Nephron (organoid): ENCODE measurements around the gene SNIP1.
A peak's percentile ranks its signal among the peaks of the same experiment; 100 is the strongest.
"Not testable (repeated sequence)": the region's sequence is repeated elsewhere in the genome, so short reads cannot be mapped to it uniquely, and the experiment has no call there.

Experiments
- H3K27ac Mint-ChIP-seq, 3 experiments: 2 replicates each; pipeline ENCODE4 v1.8.0; 2020; ENCODE audit warnings: mixed read lengths in 3 of 3, mild to moderate bottlenecking in 2 of 3, moderate library complexity in 1 of 3
- H3K27me3 Mint-ChIP-seq: 2 replicates; pipeline ENCODE4 v1.8.0; 2021; ENCODE audit warnings: low read depth, mild to moderate bottlenecking, moderate library complexity, mixed read lengths
- H3K36me3 Mint-ChIP-seq: 2 replicates; pipeline ENCODE4 v1.8.0; 2020; ENCODE audit warnings: low read depth, mixed read lengths
- H3K4me1 Mint-ChIP-seq: 2 replicates; pipeline ENCODE4 v1.8.0; 2020; ENCODE audit warnings: mixed read lengths
- H3K4me3 Mint-ChIP-seq, 3 experiments: 2 replicates each; pipeline ENCODE4 v1.8.0; 2020; ENCODE audit warnings: mild to moderate bottlenecking in 3 of 3, mixed read lengths in 3 of 3, moderate library complexity in 2 of 3
- H3K9me3 Mint-ChIP-seq: 2 replicates; pipeline ENCODE4 v1.8.0; 2020; ENCODE audit warnings: mixed read lengths
- TF ChIP-seq, protein P1 (sequence below), 3 experiments: fragments of 200-600 bp; sonication (generic); IDR thresholded peaks; one replicate each; pipeline ENCODE4 v1.5.0; 2021; ENCODE audit warnings: antibody characterized with exemption in 3 of 3; ENCODE audit not compliant: unreplicated experiment in 3 of 3

SNIP1 gene

DNA sequence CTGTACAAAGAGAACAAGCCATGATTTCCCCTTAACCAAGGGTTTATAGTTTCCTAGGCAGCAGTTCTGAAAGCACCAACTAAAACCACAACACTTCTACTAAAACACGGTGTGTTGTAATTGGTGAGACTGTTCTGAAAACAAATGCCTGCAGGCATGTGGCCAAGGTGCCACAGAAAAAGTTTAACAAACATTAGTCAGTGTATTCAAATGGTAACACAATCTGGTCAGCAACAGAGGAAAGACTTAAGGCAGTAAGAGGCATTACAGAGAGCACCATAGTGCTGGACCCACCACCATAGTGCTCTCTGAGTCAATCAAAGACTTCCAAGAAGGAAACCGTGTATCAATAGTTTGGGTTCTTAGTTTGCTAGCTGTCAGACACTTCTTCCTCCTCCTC lies 16.7 kb downstream of the SNIP1 start:
- Mint-ChIP-seq H3K4me3 (no peak overlapping the region), H3K36me3 (peaks cover 65% of the 10 kb centered on the region), H3K27me3 (no peaks in the 10 kb centered on the region), H3K4me1 (no peaks in the 10 kb centered on the region), H3K27ac (no peak overlapping the region), H3K9me3 (no peaks in the 10 kb centered on the region)
- TF ChIP-seq, protein P1, sequence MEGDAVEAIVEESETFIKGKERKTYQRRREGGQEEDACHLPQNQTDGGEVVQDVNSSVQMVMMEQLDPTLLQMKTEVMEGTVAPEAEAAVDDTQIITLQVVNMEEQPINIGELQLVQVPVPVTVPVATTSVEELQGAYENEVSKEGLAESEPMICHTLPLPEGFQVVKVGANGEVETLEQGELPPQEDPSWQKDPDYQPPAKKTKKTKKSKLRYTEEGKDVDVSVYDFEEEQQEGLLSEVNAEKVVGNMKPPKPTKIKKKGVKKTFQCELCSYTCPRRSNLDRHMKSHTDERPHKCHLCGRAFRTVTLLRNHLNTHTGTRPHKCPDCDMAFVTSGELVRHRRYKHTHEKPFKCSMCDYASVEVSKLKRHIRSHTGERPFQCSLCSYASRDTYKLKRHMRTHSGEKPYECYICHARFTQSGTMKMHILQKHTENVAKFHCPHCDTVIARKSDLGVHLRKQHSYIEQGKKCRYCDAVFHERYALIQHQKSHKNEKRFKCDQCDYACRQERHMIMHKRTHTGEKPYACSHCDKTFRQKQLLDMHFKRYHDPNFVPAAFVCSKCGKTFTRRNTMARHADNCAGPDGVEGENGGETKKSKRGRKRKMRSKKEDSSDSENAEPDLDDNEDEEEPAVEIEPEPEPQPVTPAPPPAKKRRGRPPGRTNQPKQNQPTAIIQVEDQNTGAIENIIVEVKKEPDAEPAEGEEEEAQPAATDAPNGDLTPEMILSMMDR (IDR thresholded peaks at IDR 0.05; ENCODE audit: unreplicated experiment in 3 of 3) = no peak

DNA sequence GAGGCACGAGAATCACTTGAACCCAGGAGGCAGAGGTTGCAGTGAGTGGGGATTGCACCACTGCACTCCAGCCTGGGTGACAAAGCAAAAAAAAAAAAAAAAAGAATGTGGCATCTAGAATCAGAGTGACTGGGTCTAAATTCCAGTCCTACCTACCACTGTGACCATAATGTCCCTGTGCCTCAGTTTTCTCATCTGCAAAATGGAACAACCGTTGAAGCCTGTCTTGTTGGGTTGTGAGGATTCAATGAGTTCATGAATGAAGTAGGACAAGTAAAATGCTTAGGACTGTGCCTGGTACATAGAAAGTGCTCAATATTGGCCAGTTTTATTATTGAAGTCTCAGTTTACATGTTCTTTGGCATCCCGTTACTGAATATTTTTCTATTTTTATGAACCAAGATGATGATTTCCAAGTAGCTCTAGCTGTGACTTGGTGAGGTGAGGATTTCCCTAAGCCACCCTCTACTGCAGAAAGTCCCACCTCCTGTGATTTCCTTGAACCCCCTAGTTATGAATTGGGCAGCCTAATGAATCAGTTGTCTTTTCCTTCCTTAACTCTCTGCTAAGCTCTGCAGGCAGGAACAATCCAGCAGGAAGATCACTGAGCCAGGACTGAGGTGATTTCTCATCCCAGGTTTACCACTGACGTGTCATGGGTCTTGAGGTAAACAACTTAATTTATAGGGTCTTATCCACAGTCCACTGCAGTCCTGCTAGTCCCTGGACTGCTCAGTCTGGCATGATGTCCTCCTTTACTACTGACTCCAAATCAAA lies 20.6 kb downstream of the SNIP1 start:
- H3K4me1 Mint-ChIP-seq = no peaks in the 10 kb centered on the region
- TF ChIP-seq, protein P1 (IDR thresholded peaks at IDR 0.05; ENCODE audit: unreplicated experiment in 3 of 3) = no peak
- H3K4me3 Mint-ChIP-seq = no peak overlapping the region
- no peaks in the 10 kb centered on the region for H3K9me3 Mint-ChIP-seq
- H3K27me3 Mint-ChIP-seq = no peaks in the 10 kb centered on the region
- peaks cover 39% of the 10 kb centered on the region for H3K36me3 Mint-ChIP-seq
- no peak overlapping the region for H3K27ac Mint-ChIP-seq

DNA sequence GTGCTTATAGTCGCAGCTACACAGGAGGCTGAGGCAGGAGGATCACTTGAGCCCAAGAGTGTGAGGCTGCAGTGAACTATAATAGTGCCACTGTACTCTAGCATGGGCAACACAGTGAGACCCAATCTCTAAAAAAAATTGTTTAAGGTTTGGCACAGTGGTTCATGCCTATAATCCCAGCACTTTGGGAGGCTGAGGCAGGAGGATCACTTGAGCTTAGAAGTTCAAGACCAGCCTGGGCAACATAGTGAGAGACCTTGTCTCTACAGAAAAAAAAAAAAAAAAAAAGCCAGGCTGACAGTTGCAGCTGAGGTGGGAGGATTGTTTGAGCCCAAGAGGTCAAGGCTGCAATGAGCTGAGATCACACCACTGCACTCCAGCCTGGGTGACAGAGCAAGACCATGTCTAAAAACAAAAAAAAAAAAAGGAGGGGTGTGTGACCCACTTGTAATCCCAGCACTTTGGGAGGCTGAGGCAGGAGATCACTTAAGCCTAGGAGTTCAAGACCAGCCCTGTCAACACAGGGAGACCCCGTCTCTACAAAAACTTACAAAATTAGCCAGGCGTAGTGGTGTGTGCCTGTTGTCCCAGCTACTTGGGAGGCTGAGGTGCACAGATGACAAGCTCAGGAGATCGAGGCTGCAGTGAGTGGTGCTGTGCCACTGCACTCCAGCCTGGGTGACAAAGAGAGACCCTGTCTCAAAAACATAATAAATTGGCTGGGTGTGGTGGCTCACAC lies 21.5 kb downstream of the SNIP1 start:
- H3K27me3 Mint-ChIP-seq, H3K4me3 Mint-ChIP-seq, H3K9me3 Mint-ChIP-seq, H3K27ac Mint-ChIP-seq, H3K4me1 Mint-ChIP-seq: not testable (repeated sequence)
- H3K36me3 Mint-ChIP-seq = peaks cover 31% of the 10 kb centered on the region

DNA sequence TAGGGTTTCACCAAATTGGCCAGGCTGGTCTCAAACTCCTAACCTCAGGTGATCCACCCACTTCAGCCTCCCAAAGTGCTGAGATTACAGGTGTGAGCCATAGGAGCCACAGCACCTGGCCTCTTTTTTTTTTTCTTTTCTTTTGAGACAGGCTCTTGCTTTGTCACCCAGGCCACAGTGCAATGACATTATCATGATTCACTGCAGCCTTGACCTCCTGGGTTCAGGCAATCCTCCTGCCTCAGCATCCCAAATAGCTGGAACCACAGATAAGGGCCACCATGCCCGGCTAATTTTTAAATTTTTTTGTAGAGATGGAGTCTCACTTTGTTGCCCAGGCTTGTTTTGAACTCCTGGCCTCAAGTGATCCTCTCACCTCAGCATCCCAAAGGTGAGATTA lies 24.2 kb downstream of the SNIP1 start:
- H3K36me3 Mint-ChIP-seq = peaks cover 10% of the 10 kb centered on the region
- not testable (repeated sequence) for H3K27ac Mint-ChIP-seq, H3K4me3 Mint-ChIP-seq, H3K27me3 Mint-ChIP-seq, H3K9me3 Mint-ChIP-seq, H3K4me1 Mint-ChIP-seq

DNA sequence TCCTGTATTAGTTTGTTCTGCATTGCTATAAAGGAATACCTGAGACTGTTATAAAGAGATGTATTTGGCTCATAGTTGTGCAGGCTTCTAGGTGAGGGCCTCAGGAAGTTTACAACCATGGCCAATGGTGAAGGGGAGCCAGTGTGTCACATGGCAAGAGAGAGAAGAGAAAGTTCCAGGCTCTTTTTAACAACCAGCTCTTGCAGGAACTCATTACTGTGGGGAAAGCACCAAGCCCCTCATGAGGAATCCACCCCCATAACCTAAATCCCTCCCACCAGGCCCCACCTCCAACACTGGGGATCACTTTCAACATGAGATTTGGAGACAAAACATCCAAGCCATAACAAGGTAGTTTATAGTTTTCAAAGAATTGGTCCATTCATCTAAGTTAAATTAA lies 34.5 kb downstream of the SNIP1 start:
- H3K4me1 Mint-ChIP-seq = peaks cover 12% of the 10 kb centered on the region
- H3K36me3 Mint-ChIP-seq = no peaks in the 10 kb centered on the region
- no peak overlapping the region for H3K27ac Mint-ChIP-seq
- H3K27me3 Mint-ChIP-seq = peaks cover 16% of the 10 kb centered on the region
- TF ChIP-seq, protein P1 (IDR thresholded peaks at IDR 0.05; ENCODE audit: unreplicated experiment in 3 of 3) = no peak
- H3K4me3 Mint-ChIP-seq = peak overlapping the region in 2 of 3 experiments; percentile 52 to 67
- H3K9me3 Mint-ChIP-seq = no peaks in the 10 kb centered on the region

DNA sequence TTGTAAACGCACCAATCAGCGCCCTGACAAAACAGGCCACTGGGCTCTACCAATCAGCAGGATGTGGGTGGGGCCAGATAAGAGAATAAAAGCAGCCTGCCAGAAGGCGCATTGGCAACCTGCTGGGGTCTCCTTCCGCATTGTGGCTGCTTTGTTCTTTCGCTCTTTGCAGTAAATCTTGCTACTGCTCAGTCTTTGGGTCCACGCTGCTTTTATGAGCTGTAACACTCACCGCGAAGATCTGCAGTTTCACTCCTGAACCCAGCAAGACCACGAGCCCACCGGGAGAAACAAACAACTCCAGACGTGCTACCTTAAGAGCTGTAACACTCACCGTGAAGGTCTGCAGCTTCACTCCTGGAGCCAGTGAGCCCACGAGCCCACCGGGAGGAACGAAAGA lies 35.2 kb downstream of the SNIP1 start:
- Mint-ChIP-seq H3K4me1 (peaks cover 12% of the 10 kb centered on the region), H3K27me3 (peaks cover 16% of the 10 kb centered on the region), H3K27ac (peak overlapping the region in 1 of 3 experiments; percentile 22), H3K4me3 (peak overlapping the region; percentile 52 to 67 (median 63))
- not testable (repeated sequence) for H3K36me3 Mint-ChIP-seq, H3K9me3 Mint-ChIP-seq

DNA sequence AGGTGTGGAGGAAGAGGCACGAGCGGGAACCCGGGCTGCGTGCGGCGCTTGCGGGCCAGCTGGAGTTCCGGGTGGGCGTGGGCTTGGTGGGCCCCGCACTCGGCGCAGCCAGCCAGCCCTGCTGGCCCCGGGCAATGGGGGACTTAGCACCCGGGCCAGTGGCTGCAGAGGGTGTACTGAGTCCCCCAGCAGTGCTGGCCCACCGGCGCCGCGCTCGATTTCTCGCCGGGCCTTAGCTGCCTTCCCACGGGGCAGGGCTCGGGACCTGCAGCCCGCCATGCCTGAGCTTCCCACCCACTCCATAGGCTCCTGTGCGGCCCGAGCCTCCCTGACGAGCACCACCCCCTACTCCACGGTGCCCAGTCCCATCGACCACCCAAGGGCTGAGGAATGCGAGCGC lies 35.9 kb downstream of the SNIP1 start:
- not testable (repeated sequence) for H3K9me3 Mint-ChIP-seq, H3K27ac Mint-ChIP-seq, H3K36me3 Mint-ChIP-seq, H3K4me3 Mint-ChIP-seq
- peaks cover 16% of the 10 kb centered on the region for H3K27me3 Mint-ChIP-seq
- peaks cover 16% of the 10 kb centered on the region for H3K4me1 Mint-ChIP-seq

DNA sequence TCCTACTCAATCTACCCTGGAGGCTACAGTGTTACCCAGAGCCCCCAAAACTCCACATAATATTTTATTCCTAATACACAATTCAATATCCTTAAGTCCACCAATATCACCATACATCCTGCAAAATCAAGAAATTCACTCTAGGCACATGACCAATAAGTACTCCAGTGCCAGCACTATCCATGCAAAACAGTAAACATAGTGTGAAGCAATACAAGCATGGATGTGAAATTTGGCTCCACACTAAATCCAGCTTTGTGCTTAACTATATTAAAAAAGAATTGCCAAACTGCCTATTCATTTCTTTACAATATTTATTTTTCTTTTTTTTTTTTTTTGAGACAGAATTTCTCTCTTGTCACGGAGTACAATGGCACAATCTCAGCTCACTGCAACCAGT lies 36.5 kb downstream of the SNIP1 start:
- Mint-ChIP-seq H3K9me3 (no peaks in the 10 kb centered on the region), H3K4me1 (peaks cover 17% of the 10 kb centered on the region), H3K27me3 (peaks cover 16% of the 10 kb centered on the region), H3K4me3 (peak overlapping the region; percentile 27 to 63 (median 61)), H3K36me3 (peaks cover 4% of the 10 kb centered on the region), H3K27ac (peak overlapping the region in 1 of 3 experiments; percentile 47)
- TF ChIP-seq, protein P1 (IDR thresholded peaks at IDR 0.05; ENCODE audit: unreplicated experiment in 3 of 3) = no peak
